ENCODE data around the gene GFRA4. TPM values are rescaled to one million over a fixed set of nuclear protein-coding genes. Genes with fewer than 3 reads are reported as not detected.

GFRA4 gene
- total RNA-seq, 1 experiment from 2014 or later: not detected

GRCh38 chr20:3652676-3653596, 10.3 kb downstream of the GFRA4 start:
- no peak overlapping the region for H2BK120ac ChIP-seq (ENCODE audit: low read depth, low read length, poor library complexity, severe bottlenecking)
- DNase-seq: no peak
- no peak overlapping the region for H3T11ph ChIP-seq (ENCODE audit: low read length)
- H4K8ac ChIP-seq (replicated peaks; ENCODE audit: insufficient read length, low read depth, low read length): no peak overlapping the region
- no peak overlapping the region for H3K56ac ChIP-seq (ENCODE audit: insufficient read length, low read depth, low read length)
- no CpG with 5 or more reads among the region's 10 CpGs for WGBS (ENCODE audit: extremely low coverage, insufficient read length, low lambda C conversion rate)
- H3K4me1 Mint-ChIP-seq: peaks cover 13 to 16% of the 10 kb centered on the region in 2 experiments
- H3K27me3 ChIP-seq (ENCODE audit: insufficient read depth, low read length): no peaks in the 10 kb centered on the region
- H3K4me2 ChIP-seq (ENCODE audit: insufficient read depth, insufficient read length, low read length): no peak overlapping the region
- no peaks in the 10 kb centered on the region for H3K4me1 ChIP-seq (ENCODE audit: insufficient read depth, low read length)
- no peaks in the 10 kb centered on the region for H3K9me3 Mint-ChIP-seq
- H2BK12ac ChIP-seq (ENCODE audit: insufficient read length, low read depth, low read length): no peak overlapping the region
- H3K79me1 ChIP-seq (ENCODE audit: insufficient read depth, low read depth, low read length, poor library complexity, severe bottlenecking): no peaks in the 10 kb centered on the region
- H3K23me2 ChIP-seq (ENCODE audit: insufficient read length, low read depth, low read length, poor library complexity, severe bottlenecking): no peaks in the 10 kb centered on the region
- no peak overlapping the region for H4K91ac ChIP-seq (ENCODE audit: insufficient read length, low read depth, low read length)
- no peak overlapping the region for H3K4me3 Mint-ChIP-seq
- H2BK20ac ChIP-seq (ENCODE audit: low read depth, low read length, poor library complexity, severe bottlenecking): no peak overlapping the region
- H3K4ac ChIP-seq (ENCODE audit: low read depth, low read length): no peak overlapping the region
- H3K18ac ChIP-seq (ENCODE audit: insufficient read length, low read depth, low read length): no peak overlapping the region
- H3K9ac ChIP-seq (ENCODE audit: extremely low read depth, insufficient read length, low read length): no peak overlapping the region
- no peaks in the 10 kb centered on the region for H3K79me2 ChIP-seq (ENCODE audit: insufficient read depth, low read length)
- H3K9me3 ChIP-seq (ENCODE audit: control insufficient read depth, low read depth, low read length): no peaks in the 10 kb centered on the region
- no peak overlapping the region for H2AK5ac ChIP-seq (ENCODE audit: insufficient read length, low read length)
- H3K14ac ChIP-seq (ENCODE audit: insufficient read depth, low read length): no peak overlapping the region
- peaks cover 0 to 2% (median 0%) of the 10 kb centered on the region in 3 experiments; a peak in 2 of 7 replicates for H3K36me3 Mint-ChIP-seq (ENCODE audit: insufficient read depth in 1 of 3, low read depth in 3 of 3)
- H2BK15ac ChIP-seq (ENCODE audit: low read depth, low read length): no peak overlapping the region
- no peak overlapping the region for H3K27ac ChIP-seq (ENCODE audit: insufficient read length, low read depth, low read length)
- no peak overlapping the region for H3K23ac ChIP-seq (ENCODE audit: insufficient read length, low read depth, low read length)
- H2AFZ ChIP-seq (ENCODE audit: low read length): no peak overlapping the region
- no peak overlapping the region for H2BK5ac ChIP-seq (ENCODE audit: insufficient read length, low read length)
- peak overlapping the region in 1 of 3 experiments; percentile 70; a peak in 2 of 7 replicates for H3K27ac Mint-ChIP-seq
- 0 out of 3 replicates have a peak, but pooled peaks have one; percentile 10 for TF ChIP-seq CTCF (conservative IDR thresholded peaks at IDR 0.05)
- no peaks in the 10 kb centered on the region; the same call in 1 of the 2 replicates for H3K27me3 Mint-ChIP-seq (ENCODE audit: low read depth)
- no peak overlapping the region for H4K5ac ChIP-seq (ENCODE audit: insufficient read length, low read depth, low read length)
- H4K20me1 ChIP-seq (ENCODE audit: control insufficient read depth, insufficient read depth, insufficient read length): no peaks in the 10 kb centered on the region
